Measurements from ENCODE around the gene TLN1.

DNA sequence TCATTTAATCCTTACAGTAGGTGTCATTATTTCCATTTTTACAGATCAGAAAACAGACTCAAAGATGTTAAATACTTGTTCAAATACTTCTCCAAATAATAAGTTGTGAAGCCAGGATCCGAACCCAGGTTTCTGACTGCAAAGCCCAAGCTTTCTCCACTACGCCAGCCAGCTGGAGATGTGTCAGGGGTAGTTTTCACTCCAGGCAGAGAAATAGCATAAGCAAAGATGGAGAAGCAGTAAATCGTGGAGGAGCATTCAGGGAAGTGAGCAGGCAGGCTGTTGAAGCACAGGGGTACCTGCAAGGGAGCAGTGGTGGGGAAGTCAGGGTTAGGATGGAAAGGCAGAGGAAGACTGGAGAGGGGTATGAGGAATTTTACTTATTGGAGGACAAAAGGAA is 2.9 kb downstream of the TLN1 start:
- no peak for TF ChIP-seq CTCF (IDR thresholded peaks at IDR 0.05)
- no peak for TF ChIP-seq POLR2A (IDR thresholded peaks at IDR 0.05)

Data from thyroid gland (tissue), 4 donors.